ENCODE results near the gene KLHL15. TPM values are rescaled to one million over a fixed set of nuclear protein-coding genes. Genes with fewer than 3 reads are reported as not detected.
"Not testable (repeated sequence)": the region's sequence is repeated elsewhere in the genome, so short reads cannot be mapped to it uniquely, and the experiment has no call there.

The KLHL15 gene
- total RNA-seq: 1 to 10 TPM; 4.8 to 6.0 TPM
- long read RNA-seq, partial matches to known transcripts: 0 of 1 reads
- long read RNA-seq, other reads (novel, unspliced or antisense): 1 of 1 reads

- DNase-seq (no peak), ATAC-seq (no peak)
- intact Hi-C loops (cut with DNase I): loop anchor here in 1 of 2 donors (5.0 to 10.0 kb wide), 2 partner anchors 120 to 242 kb away; partner anchors contain the start of genes APOO, CXorf58 and SAT1
Measured at GRCh38 chrX:24027086-24027485, at the start of gene KLHL15. TSS of gene KLHL15 (minus strand) at chrX:24027186. CDS start at chrX:24006693, 20,493 bp downstream.

DNA sequence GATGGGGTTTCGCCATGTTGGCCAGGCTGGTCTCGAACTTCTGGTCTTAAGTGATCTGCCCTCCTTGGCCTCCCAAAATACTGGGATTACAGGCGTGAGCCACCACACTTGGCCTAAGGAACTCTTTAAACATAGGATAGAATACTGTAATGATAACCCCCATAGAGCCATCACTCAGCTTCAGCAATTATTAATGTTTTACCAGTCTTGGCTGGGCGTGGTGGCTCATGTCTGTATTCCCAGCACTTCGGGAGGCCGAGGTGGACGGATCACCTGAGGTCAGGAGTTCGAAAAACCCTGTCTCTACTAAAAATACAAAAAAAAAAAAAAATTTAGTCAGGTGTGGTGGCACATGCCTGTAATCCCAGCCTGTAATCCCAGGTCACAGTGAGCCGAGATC lies 42.9 kb upstream of the KLHL15 start:
- ATAC-seq (no peak), DNase-seq (no peak)
- intact Hi-C loops (cut with DNase I): no loop called here

DNA sequence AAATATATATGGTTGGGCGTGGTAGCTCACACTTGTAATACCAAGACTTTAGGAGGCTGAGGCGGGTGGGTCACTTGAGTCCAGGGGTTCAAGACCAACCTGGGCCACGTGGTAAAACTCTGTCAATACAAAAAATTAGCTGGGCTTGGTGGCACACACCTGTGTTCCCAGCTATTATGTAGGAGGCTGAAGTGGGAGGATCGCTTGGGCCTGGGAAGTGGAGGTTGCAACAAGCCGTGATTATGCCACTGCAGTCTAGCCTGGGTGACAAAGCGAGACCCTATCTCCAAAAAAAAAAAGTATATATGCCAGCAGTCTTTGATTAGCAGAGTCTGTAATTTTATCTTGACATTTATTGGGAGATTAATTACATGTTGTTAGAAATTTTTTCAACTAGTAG lies 36.5 kb upstream of the KLHL15 start:
- DNase-seq (no peak), ATAC-seq (no peak)
- intact Hi-C loops (cut with DNase I): no loop called here

DNA sequence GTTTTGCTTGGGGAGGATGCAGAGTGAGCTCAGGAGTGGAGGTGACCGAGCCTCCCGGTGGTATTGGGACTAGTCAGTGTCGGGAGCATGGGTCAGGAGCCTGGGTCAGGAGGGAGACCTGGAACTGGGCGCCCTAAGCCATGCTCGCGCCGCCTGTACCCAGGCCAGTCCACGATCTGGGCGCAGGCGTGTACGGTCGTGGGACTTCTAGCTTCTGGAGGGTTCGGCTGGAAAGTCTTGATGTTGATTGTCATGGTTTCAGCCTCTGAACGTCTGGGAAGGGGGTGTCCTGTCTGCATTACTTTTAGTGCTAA lies 28.0 kb upstream of the KLHL15 start:
- intact Hi-C loops (cut with DNase I): loop anchor here in 1 of 2 donors (10.0 kb wide), 2 partner anchors 100 to 150 kb away; partner anchors contain the start of genes APOO and CXorf58
- ATAC-seq: peak; percentile 24 to 40
- DNase-seq: no peak

GRCh38 chrX:24054182-24055042 lies 27.4 kb upstream of the KLHL15 start, which contains the start of gene EIF2S3:
TSS of gene EIF2S3 (plus strand) at chrX:24054956. CDS start at chrX:24054969, 13 bp downstream.
- peak; percentile 91 for DNase-seq
- intact Hi-C loops (cut with DNase I): loop anchor here in 1 of 2 donors (10.0 kb wide), 2 partner anchors 100 to 150 kb away; partner anchors contain the start of genes APOO and CXorf58
- peak; percentile 97 to 98 for ATAC-seq

- DNase-seq: not testable (repeated sequence)
Measured at GRCh38 chrX:24050522-24051318, 23.7 kb upstream of the KLHL15 start.

DNA sequence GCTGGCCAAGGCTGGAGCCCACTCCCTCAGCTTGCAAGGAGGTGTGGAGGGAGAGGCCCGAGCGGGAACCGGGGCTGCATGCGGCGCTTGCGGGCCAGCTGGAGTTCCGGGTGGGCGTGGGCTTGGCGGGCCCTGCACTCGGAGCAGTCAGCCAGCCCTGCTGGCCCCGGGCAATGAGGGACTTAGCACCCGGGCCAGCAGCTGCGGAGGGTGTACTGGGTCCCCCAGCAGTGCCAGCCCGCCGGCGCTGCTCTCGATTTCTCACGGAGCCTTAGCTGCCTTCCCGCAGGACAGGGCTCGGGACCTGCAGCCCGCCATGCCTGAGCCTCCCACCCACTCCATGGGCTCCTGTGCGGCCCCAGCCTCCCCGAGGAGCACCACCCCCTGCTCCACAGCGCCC lies 22.7 kb upstream of the KLHL15 start:
- DNase-seq, ATAC-seq: not testable (repeated sequence)
- intact Hi-C loops (cut with DNase I): loop anchor here in 1 of 2 donors (10.0 kb wide), 2 partner anchors 105 to 145 kb away; partner anchors contain the start of genes APOO and CXorf58

More at GRCh38 chrX:24050522-24051318, 23.7 kb upstream of the KLHL15 start:
- ATAC-seq: not testable (repeated sequence)
- intact Hi-C loops (cut with DNase I): loop anchor here in 1 of 2 donors (10.0 kb wide), 2 partner anchors 104 to 146 kb away; partner anchors contain the start of genes APOO and CXorf58

- ATAC-seq; intact Hi-C loops (cut with DNase I); DNase-seq: not testable (repeated sequence)
Measured at GRCh38 chrX:24046060-24046459, 19.1 kb upstream of the KLHL15 start.

- intact Hi-C loops (cut with DNase I): no loop called here
- ATAC-seq (no peak), DNase-seq (no peak)
Measured at GRCh38 chrX:24037729-24038128, 10.7 kb upstream of the KLHL15 start.

DNA sequence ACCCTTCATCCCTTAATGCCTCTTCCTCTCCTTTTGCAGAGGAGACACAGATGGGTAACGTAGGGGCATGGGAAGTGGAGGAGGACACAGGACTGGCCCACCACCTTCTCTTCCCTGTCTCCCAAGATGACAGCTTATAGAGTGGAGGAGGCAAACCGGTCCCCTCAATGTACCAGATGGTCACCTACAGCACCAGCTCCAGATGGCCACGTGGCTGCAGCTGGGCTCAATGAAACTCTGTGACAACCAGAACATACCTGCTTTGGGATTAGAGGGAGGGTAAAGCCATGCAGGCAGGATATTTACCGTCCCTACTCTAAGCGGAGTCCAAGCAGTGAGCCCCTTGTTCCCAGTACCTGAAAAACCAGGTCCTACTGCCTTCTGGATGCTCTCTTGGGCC lies 7.5 kb upstream of the KLHL15 start:
- intact Hi-C loops (cut with DNase I): no loop called here
- ATAC-seq: no peak
- DNase-seq: no peak

GRCh38 chrX:24030597-24030996 lies 3.6 kb upstream of the KLHL15 start:
- intact Hi-C loops (cut with DNase I): no loop called here
- DNase-seq (no peak), ATAC-seq (no peak)

DNA sequence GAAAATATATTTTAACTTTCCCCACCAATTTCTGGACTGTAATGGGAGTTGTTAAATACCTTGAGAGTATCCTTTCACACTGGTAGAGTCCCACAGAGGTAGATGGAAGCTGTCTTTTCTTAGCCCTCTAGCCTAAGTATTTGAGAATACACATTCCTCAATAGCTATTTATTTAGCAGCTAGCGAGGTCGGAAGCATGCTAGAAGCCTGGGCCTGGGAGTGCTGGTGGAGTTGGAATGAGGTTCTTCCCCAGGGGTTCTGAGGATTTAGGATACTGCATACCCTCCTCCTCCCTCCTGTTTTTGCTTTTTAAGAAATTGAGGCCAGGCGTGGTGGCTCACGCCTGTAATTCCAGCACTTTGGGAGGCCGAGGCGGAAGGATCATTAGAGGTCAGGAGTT lies 999 bp upstream of the KLHL15 start:
- intact Hi-C loops (cut with DNase I): loop anchor here in 1 of 2 donors (5.0 to 10.0 kb wide), 2 partner anchors 121 to 243 kb away; partner anchors contain the start of genes APOO, CXorf58 and SAT1
- no peak for DNase-seq
- ATAC-seq: no peak

DNA sequence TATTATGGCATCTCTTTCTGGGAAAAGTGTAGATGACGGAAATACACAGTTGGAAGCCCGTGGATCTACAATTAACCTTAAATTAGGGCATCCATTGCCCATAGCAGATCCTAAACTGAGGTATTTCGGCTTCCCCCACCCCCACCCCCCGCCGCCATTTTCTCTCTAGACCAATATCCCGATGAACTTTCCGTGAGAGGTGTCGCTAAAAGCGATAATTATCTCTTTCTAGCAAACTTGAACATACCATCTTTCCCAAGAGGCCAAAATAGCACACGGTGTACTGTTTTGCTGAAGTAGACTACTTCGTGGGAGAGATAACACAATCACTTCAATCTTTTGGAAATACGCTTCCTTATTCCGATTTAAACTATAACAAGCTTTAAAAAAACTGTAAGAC lies 554 bp downstream of the KLHL15 start:
- intact Hi-C loops (cut with DNase I): loop anchor here in 1 of 2 donors (5.0 to 10.0 kb wide), 2 partner anchors 119 to 242 kb away; partner anchors contain the start of genes APOO, CXorf58 and SAT1
- no peak for DNase-seq
- ATAC-seq: no peak

- DNase-seq: peak; percentile 36
- intact Hi-C loops (cut with DNase I): loop anchor here in 1 of 2 donors (5.0 to 10.0 kb wide), 2 partner anchors 119 to 241 kb away; partner anchors contain the start of genes APOO, CXorf58 and SAT1
- peak; percentile 36 to 56 for ATAC-seq
Measured at GRCh38 chrX:24025741-24026403, 1.1 kb downstream of the KLHL15 start.

DNA sequence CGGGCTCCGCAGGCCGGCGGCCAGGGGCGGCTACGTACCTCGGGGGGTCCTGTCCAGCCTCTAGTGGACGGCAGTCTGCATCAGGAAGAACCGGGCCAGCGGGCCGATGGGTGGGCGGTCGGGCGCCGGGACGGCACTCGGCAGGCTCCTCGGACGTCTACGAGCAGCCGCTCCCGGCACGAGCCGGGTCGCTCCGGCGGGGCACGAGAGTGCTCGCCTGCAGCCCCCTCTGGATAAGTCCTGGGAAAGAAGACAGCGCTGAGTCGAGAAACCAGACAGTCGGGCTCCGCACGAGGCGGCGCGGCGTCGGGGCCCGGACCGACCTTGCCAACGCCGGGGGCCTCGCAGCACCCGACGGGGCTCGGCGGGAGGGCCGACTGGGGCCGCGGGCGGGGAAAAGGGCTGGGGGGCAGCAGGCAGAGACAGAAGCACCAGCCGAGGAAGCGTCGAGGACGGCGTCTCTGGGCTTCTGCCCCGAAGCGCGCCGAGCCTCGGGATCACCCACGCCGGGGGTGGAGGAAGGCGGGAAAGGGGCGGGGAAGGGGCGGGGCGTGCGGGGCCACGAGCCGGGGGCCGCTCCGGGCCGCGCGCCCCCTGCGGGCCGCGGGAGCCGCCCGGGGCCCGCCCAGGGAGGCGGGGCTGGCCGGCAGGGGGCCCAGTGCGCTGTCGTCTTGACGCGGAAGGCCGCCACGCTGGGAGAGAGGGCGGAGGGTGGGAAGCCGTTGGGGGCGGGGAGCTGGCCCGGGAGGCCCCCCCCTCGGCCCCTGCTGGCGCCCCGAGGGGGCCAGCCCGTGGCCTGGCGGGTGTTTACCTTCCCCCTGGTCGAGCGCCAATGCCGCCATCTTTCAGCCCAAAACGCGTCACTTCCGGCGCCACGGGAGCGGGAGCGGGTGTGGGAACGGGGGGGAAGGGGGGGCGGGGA lies 1.9 kb downstream of the KLHL15 start:
- peak; percentile 90 for DNase-seq
- ATAC-seq: peak; percentile 94 to 96
- intact Hi-C loops (cut with DNase I): loop anchor here in 1 of 2 donors (5.0 to 10.0 kb wide), 2 partner anchors 118 to 240 kb away; partner anchors contain the start of genes APOO, CXorf58 and SAT1

- intact Hi-C loops (cut with DNase I): loop anchor here in 1 of 2 donors (10.0 kb wide), 1 partner anchor 239 kb away; the partner anchor contains the start of gene SAT1
- ATAC-seq (peak in 1 of 2 donors; percentile 5), DNase-seq (no peak)
Measured at GRCh38 chrX:24023972-24024669, 2.9 kb downstream of the KLHL15 start.
